CD4-positive, alpha-beta T cell (primary cell): ENCODE data around the gene ELMO2. TPM values are rescaled to one million over a fixed set of nuclear protein-coding genes. Genes with fewer than 3 reads are reported as not detected.

Source experiments
- ATAC-seq: fragments of 200-7000 bp; cut with Tn5 transposase; one replicate; pipeline ENCODE4 v1.10.0; 2022; ENCODE audit warnings: mild to moderate bottlenecking; ENCODE audit not compliant: poor library complexity
- CTCF ChIA-PET: fragments of 350-600 bp; sonication (Branson Sonifier 250); formaldehyde crosslinking; loops from one replicate; lab custom pipeline; 2021; ENCODE audit warnings: antibody characterized with exemption, inconsistent platforms; lab: Charles Lee
- POLR2A ChIA-PET: fragments of 350-600 bp; sonication (Branson Sonifier 250); formaldehyde crosslinking; loops from one replicate; lab custom pipeline; 2021; ENCODE audit warnings: antibody characterized with exemption, inconsistent platforms; lab: Charles Lee
- DNase-seq, 14 experiments: peaks; one replicate each; pipeline ENCODE4 v3.0.0-alpha.2; 2013 to 2020; ENCODE audit warnings: mixed read lengths in 2 of 14
- H3K27ac ChIP-seq, 2 donors: one replicate each; pipeline versions ENCODE4 v1.5.1 to v1.7.0; 2013; ENCODE audit warnings: low read length in 2 of 2, low read depth in 1 of 2, mild to moderate bottlenecking in 1 of 2
- H3K27me3 ChIP-seq, 2 experiments: 1 replicate in 1 of 2; 2 replicates in 1 of 2; pipeline versions ENCODE4 v1.6.1 to v1.7.0; 2013; ENCODE audit warnings: low read length in 2 of 2, control low read depth in 1 of 2, mild to moderate bottlenecking in 1 of 2, moderate library complexity in 1 of 2; ENCODE audit not compliant: insufficient read depth in 2 of 2, control insufficient read depth in 1 of 2
- H3K36me3 ChIP-seq: one replicate; pipeline ENCODE4 v1.6.1; 2013; ENCODE audit warnings: low read length, control low read depth; ENCODE audit not compliant: insufficient read depth
- H3K4me1 ChIP-seq: one replicate; pipeline ENCODE4 v1.6.1; 2013; ENCODE audit warnings: low read length, control low read depth; ENCODE audit not compliant: insufficient read depth
- H3K4me3 ChIP-seq: one replicate; pipeline ENCODE4 v1.5.1; 2013; ENCODE audit warnings: mild to moderate bottlenecking, low read length, moderate library complexity
- H3K9me3 ChIP-seq, 2 experiments: 1 replicate in 1 of 2; 2 replicates in 1 of 2; pipeline versions ENCODE4 v1.6.1 to v1.7.0; 2013; ENCODE audit warnings: low read length in 2 of 2, mild to moderate bottlenecking in 2 of 2, control low read depth in 1 of 2, moderate library complexity in 1 of 2; ENCODE audit not compliant: control insufficient read depth in 1 of 2, insufficient read depth in 1 of 2
- H3K27ac Mint-ChIP-seq: one replicate; pipeline ENCODE4 v1.8.0; 2020; ENCODE audit warnings: mixed read lengths
- H3K27me3 Mint-ChIP-seq: one replicate; pipeline ENCODE4 v1.8.0; 2021; ENCODE audit warnings: mixed read lengths
- H3K36me3 Mint-ChIP-seq: one replicate; pipeline ENCODE4 v1.8.0; 2021; ENCODE audit warnings: low read depth, mixed read lengths
- H3K4me1 Mint-ChIP-seq: one replicate; pipeline ENCODE4 v1.8.0; 2021; ENCODE audit warnings: low read depth, mixed read lengths
- H3K4me3 Mint-ChIP-seq: one replicate; pipeline ENCODE4 v1.8.0; 2020; ENCODE audit warnings: mild to moderate bottlenecking, mixed read lengths
- H3K9me3 Mint-ChIP-seq: one replicate; pipeline ENCODE4 v1.8.0; 2020; ENCODE audit warnings: mixed read lengths
- CTCF ChIP-seq: fragments of 200-600 bp; IDR thresholded peaks from one replicate; pipeline ENCODE4 v1.8.0; 2022; ENCODE audit warnings: antibody characterized with exemption, mild to moderate bottlenecking
- intact Hi-C, 2 experiments: fragments of 100-400 bp; cut with DNase I in 1 of 2; cut with micrococcal nuclease in 1 of 2; formaldehyde crosslinking; loops; one replicate each; pipeline versions ENCODE4 v1.15.1 to v1.9.0; 2023 to 2025; cut with DNase I, micrococcal nuclease
- total RNA-seq, 174 experiments: library from RNA in 2 of 174; stranded (reverse) in 2 of 174; gene quantifications; one replicate each; pipeline ENCODE4 v1.2.3 and lab custom pipeline; 2021 to 2026

Gene ELMO2
- total RNA-seq, 2 experiments from 2014 or later, result 85.6 TPM

- intact Hi-C loops, result no loop called here
- H3K36me3 Mint-ChIP-seq, result peaks cover 95% of the 10 kb centered on the region
- peaks cover 98% of the 10 kb centered on the region for H3K36me3 ChIP-seq
- no peak overlapping the region for H3K27ac ChIP-seq
- ChIA-PET CTCF (no interaction called here), POLR2A (interaction anchor here (1.6 to 6.7 kb wide), 2 partner anchors 14 to 28 kb away, joined by 6 to 33 read pairs; partner anchors contain the start of gene ELMO2)
- H3K4me3 Mint-ChIP-seq, result no peak overlapping the region
- no peaks in the 10 kb centered on the region for H3K4me1 Mint-ChIP-seq
- H3K4me3 ChIP-seq, result no peak overlapping the region
- H3K27me3 Mint-ChIP-seq, result no peaks in the 10 kb centered on the region
- ATAC-seq (no peak), DNase-seq (no peak)
- H3K27me3 ChIP-seq, result no peaks in the 10 kb centered on the region
- no peaks in the 10 kb centered on the region for H3K9me3 Mint-ChIP-seq
- no peak overlapping the region for H3K27ac Mint-ChIP-seq
- TF ChIP-seq CTCF, result no peak
- H3K9me3 ChIP-seq, result no peaks in the 10 kb centered on the region
- no peaks in the 10 kb centered on the region for H3K4me1 ChIP-seq
Measured at GRCh38 chr20:46378412-46379009, 27.9 kb downstream of the ELMO2 start.

- Mint-ChIP-seq H3K27ac (no peak overlapping the region), H3K36me3 (peaks cover 95% of the 10 kb centered on the region), H3K27me3 (no peaks in the 10 kb centered on the region), H3K4me1 (no peaks in the 10 kb centered on the region), H3K4me3 (no peak overlapping the region), H3K9me3 (no peaks in the 10 kb centered on the region)
- CTCF ChIA-PET, result no interaction called here
- DNase-seq, result no peak
- H3K9me3 ChIP-seq, result no peaks in the 10 kb centered on the region
- ATAC-seq, result no peak
- H3K27ac ChIP-seq, result peak overlapping the region in 1 of 2 donors; percentile 15
- intact Hi-C loops, result no loop called here
- POLR2A ChIA-PET, result interaction anchor here (1.6 to 6.7 kb wide), 2 partner anchors 13 to 29 kb away, joined by 6 to 33 read pairs; partner anchors contain the start of gene ELMO2
- no peaks in the 10 kb centered on the region for H3K27me3 ChIP-seq
- TF ChIP-seq CTCF, result no peak
- H3K4me1 ChIP-seq, result no peaks in the 10 kb centered on the region
- peaks cover 98% of the 10 kb centered on the region for H3K36me3 ChIP-seq
- no peak overlapping the region for H3K4me3 ChIP-seq
Measured at GRCh38 chr20:46377518-46377917, 28.9 kb downstream of the ELMO2 start.

GRCh38 chr20:46376196-46376785 is 30.1 kb downstream of the ELMO2 start:
- H3K36me3 ChIP-seq, result peaks cover 98% of the 10 kb centered on the region
- H3K27me3 ChIP-seq, result no peaks in the 10 kb centered on the region
- DNase-seq (no peak), ATAC-seq (no peak)
- H3K36me3 Mint-ChIP-seq, result peaks cover 95% of the 10 kb centered on the region
- no peaks in the 10 kb centered on the region for H3K4me1 Mint-ChIP-seq
- H3K9me3 ChIP-seq, result no peaks in the 10 kb centered on the region
- H3K4me3 ChIP-seq, result no peak overlapping the region
- H3K9me3 Mint-ChIP-seq, result no peaks in the 10 kb centered on the region
- no peak overlapping the region for H3K4me3 Mint-ChIP-seq
- intact Hi-C loops, result no loop called here
- H3K4me1 ChIP-seq, result no peaks in the 10 kb centered on the region
- TF ChIP-seq CTCF, result no peak
- ChIA-PET CTCF (interaction anchor here (0.6 kb wide), 1 partner anchor 30 kb away, joined by 3 read pairs; the partner anchor contains the start of gene ELMO2), POLR2A (interaction anchor here (6.7 kb wide), 1 partner anchor 12 kb away, joined by 33 read pairs; no protein-coding TSS in a partner anchor)
- H3K27me3 Mint-ChIP-seq, result no peaks in the 10 kb centered on the region
- peak overlapping the region; percentile 12 for H3K27ac Mint-ChIP-seq
- no peak overlapping the region for H3K27ac ChIP-seq
